Measurements from ENCODE around the gene SYNE3.

GRCh38 chr14:95469134-95469481 lies 47.3 kb downstream of the SYNE3 start:
- TF ChIP-seq CTCF (conservative IDR thresholded peaks at IDR 0.05): no peak
- no peak for TF ChIP-seq EZH2 (IDR thresholded peaks at IDR 0.05; ENCODE audit: low read depth)
